Kidney tubule cell (primary cell): ENCODE measurements around the gene HS3ST6.
A peak's percentile ranks its signal among the peaks of the same experiment; 100 is the strongest.
"Not testable (repeated sequence)": the region's sequence is repeated elsewhere in the genome, so short reads cannot be mapped to it uniquely, and the experiment has no call there.

ENCODE experiments used
- DNase-seq: peaks from one replicate; pipeline ENCODE4 v3.0.0-alpha.2; 2018; ENCODE audit warnings: low spot score

Gene HS3ST6

DNA sequence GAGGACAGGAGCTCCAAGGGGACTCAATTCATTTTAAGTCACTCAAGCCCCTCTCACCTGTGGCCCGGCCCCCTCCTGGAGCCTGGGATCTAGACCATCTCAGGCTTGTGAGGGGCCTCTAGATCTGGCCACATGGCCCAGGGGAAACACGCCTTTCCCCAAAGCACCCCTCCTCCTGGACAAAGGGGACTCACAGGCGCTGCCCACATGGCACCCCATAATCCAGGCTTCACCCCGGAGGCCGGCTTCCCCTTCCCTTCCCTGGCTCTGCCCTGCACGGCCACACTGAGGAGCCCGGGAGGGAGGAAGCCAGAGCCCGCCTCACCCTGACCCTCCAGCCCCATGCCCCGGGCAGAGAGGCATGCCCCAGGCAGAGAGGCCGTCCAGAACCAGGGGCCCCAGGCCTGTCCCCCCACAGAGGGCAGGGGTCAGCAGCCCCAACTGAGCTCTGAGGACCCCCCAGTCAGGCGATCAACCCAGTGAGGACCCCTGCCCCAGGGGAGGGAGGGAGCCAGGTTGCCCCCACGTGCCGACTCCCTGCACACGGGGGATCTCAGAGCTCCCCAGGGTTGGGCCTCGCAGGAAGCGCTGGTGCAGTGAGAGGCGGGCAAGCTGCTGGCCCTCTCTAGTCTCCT is 10.9 kb downstream of the HS3ST6 start:
- no peak for DNase-seq

GRCh38 chr16:1906846-1907165 is 11.4 kb downstream of the HS3ST6 start:
- DNase-seq: no peak

DNA sequence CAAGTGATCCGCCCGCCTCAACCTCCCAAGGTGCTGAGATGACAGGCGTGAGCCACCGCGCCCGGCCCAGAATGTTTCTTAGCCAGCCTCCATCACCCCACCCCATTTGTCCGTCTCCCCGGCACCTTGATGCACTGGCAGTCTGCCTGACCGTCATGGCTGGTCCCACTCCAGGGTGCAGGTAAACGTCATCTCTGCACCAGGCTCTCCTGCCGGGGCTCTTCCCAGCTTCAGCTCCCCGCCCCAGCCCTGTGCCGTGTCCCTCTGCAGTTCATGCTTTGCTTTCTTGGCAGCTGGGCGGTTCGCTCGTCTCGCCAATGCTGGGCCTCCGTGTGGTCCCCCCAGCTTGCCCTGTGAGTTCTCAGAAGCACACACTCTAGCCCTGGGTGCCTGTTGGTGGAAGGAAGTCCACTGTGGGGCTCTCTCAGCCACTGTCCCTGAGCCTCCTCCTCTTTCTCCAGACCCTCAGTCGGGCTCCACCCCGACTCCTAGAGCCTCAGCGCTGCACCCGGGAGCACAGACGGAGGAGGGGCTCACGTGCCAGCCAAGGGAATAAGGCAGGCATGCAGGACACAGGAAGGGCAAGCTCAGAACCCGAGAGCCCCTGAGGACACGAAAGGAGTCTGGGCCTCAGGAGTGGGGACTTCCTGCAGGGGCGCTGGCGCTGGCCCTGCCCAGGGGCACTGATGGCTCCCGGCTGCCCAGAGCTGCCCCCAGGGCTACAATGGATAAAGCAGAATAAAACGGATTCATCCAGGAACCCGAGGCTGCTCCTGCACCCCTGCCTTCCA is 12.0 kb downstream of the HS3ST6 start:
- DNase-seq: no peak

- no peak for DNase-seq
Observed at GRCh38 chr16:1903845-1904840, 14.1 kb downstream of the HS3ST6 start.

GRCh38 chr16:1903220-1903574 is 15.0 kb downstream of the HS3ST6 start:
- no peak for DNase-seq

- no peak for DNase-seq
Observed at GRCh38 chr16:1902547-1903219, 15.5 kb downstream of the HS3ST6 start.

DNA sequence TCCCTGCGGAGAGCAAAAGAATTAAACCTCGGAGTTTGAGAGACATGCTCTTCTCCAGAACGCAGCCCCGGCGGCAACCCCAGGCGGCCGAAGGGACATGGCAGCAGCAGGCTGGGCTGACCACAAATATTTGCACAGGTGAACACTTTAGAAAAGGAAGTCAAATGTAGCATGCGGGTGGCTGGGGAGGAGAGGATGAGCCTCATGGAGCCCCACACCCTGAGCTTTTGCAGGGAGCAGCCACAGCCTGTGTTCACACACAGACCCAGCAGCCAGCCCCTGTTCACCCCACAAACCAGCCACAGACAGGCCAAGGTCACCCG is 17.8 kb downstream of the HS3ST6 start:
- no peak for DNase-seq

GRCh38 chr16:1899641-1900451 is 18.4 kb downstream of the HS3ST6 start:
- DNase-seq: no peak

DNA sequence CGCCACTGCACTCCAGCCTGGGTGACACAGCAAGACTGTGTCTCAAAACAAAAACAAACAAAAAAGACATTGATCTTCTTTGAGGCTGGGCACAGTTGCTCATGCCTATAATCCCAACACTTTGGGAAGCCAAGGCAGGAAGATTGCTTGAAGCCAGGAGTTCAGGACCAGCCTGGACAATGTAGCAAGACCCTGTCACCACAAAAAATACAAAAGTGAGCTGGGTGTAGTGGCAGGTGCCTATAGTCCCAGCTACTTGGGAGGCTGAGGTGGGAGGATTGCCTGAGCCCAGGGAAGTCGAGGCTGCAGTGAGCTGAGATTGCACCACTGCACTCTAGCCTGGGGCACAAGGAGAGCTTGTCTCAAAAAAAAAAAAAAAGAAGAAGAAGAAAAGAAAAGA is 20.5 kb downstream of the HS3ST6 start:
- not testable (repeated sequence) for DNase-seq

GRCh38 chr16:1895949-1896675 is 22.1 kb downstream of the HS3ST6 start:
- no peak for DNase-seq

DNA sequence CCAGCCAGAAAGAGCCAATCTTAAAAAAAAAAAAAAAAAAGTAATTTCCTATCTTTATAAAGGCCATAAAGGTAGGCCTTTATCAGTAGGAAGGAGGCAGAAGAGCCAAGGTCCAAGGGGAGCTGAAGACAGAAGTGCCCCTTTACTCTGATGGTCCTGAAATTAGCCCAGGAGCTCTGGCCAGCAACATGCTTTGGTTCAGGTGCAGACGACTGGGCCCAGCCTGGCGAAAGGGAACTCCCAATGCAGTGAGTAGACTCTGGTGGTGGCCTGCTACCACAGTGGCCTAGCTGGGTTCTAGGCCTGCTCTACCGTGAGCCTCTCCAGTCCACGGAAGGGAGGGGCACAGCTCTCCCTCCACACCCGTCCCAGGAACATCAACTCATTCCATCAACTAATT is 23.1 kb downstream of the HS3ST6 start:
- DNase-seq: no peak

DNA sequence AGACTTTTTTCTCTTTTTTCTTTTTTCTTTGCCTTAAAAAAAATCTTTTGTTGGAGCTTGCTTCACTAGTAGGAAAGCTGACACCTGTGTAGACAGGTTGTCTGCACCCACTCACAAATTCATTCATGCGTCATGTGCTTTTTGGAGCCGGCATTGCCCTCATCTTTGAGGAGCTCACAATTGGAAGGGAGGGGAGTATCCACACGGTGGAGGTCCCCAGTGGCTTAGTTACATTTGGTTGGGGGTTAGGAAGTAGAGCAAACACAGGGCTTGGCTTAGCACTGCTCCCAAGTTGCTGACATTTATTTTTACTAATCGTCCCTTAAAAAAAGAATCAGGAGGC is 27.5 kb downstream of the HS3ST6 start:
- no peak for DNase-seq

- no peak for DNase-seq
Observed at GRCh38 chr16:1890024-1890707, 28.0 kb downstream of the HS3ST6 start.

GRCh38 chr16:1887711-1888354 is 30.4 kb downstream of the HS3ST6 start:
- peak; percentile 18 for DNase-seq

GRCh38 chr16:1884889-1885288 is 33.3 kb downstream of the HS3ST6 start:
- DNase-seq: no peak

GRCh38 chr16:1884155-1884760 is 34.0 kb downstream of the HS3ST6 start:
- no peak for DNase-seq

DNA sequence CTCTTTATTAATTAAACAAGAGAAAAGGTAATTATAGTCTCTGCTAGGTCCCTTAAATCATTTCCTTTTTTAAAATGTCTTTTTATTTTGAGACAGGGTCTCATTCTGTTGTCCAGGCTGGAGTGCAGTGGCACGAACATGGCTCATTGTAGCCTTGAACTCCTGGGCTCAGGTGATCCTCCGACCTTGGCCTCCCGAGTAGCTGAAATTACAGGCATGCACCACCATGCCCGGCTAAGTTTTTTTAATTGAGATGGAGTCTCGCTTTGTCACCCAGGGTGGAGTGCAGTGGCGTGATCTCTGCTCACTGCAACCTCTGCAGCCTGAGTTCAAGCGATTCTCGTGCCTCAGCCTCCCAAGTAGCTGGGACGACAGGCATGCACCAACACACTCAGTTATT is 37.0 kb downstream of the HS3ST6 start:
- not testable (repeated sequence) for DNase-seq

DNA sequence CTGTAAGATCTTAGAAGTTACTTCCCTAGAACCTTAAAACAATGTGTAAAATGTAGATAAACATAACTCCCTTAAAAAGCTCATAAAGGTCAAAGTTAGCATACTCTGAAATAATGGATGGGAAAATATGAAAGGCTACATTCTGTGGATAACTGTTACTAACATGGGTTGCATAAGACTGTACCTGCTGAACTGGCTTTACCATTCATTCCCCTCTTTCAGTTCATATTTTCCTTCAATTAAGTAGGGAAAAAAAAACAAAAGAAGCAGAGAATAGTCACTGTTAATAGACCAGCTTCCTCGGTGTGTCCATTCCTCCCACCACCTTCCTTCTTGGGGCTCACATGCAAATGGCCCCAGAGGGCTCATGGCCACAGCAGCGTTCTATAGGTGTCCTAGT is 38.7 kb downstream of the HS3ST6 start:
- DNase-seq: no peak

DNA sequence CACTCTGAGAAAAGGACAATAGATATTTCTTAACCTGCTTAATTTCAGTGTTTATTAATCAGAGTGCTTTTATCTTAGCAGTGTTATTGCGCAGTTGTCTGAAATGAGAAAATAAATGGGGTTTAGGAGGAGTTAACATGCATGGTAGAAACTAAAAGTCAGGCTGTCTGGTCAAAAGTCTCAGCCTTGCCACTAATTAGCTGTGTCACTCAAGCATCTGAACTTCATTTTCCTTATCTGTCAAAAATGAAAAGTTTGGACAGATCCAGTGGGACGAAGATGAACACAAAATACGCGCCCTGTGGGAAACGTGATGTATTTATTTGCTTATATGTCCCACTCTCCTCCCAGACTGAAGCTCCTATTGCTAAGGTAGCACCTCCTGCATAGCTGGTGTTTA is 40.0 kb downstream of the HS3ST6 start:
- DNase-seq: no peak
